GM21381 (cell line): ENCODE data around the gene PLCB1.
"Not testable (repeated sequence)": the region's sequence is repeated elsewhere in the genome, so short reads cannot be mapped to it uniquely, and the experiment has no call there.

ENCODE experiments used
- ATAC-seq: cut with Tn5 transposase; IDR thresholded peaks from one replicate; pipeline ENCODE4 v1.9.1; 2021; ENCODE audit warnings: mild to moderate bottlenecking, moderate library complexity; ENCODE audit not compliant: unreplicated experiment

The PLCB1 gene

DNA sequence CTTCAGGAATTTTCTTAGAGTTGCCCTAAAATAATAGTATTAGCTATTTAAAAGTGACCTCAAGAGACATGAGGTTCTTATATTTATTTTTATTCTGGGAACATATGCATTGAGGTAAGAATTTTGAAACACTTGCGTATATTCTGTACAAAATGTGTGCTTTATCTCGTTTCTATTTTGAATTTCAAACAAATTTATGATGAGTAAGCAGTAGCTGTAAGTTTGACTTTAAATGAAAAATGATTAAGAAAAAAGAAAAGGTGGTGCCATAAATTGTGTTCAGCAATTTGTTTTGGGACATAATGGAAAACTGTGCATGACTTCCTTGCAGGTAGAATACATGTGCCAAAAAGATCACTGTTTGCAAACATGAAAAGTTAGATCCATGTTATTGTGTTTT lies 503.8 kb downstream of the PLCB1 start:
- no peak for ATAC-seq

DNA sequence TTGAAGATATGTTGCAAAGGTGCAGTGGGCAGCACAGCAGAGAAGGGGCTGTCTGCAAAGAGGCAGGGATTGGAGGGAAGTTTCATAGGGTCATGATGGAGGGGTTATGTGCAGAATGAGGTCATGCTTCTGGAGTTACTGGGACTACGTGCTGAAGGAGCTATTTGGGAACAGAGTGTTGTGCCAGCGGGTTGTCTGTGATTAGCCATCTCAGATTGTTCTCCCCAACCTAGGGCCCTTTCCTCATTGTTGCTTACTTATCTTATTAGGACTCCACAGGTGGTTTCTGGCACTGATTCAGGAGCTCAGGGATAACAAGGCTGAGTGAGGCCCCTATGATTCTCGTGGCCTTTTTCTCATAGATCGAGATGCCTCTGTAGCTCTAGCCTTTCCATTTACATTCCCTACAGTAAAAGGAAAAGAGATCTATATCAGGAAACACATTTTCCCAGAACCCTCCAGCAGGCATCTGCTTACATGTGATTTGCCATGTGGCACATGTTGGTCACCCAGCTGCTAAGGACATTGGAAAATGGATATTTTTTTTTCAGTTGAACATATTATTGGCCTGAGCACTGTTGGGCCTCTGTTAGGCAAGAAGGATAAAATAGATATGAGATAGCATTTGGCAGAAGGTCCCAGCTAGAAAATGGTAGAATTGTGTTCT lies 507.2 kb downstream of the PLCB1 start:
- no peak for ATAC-seq

DNA sequence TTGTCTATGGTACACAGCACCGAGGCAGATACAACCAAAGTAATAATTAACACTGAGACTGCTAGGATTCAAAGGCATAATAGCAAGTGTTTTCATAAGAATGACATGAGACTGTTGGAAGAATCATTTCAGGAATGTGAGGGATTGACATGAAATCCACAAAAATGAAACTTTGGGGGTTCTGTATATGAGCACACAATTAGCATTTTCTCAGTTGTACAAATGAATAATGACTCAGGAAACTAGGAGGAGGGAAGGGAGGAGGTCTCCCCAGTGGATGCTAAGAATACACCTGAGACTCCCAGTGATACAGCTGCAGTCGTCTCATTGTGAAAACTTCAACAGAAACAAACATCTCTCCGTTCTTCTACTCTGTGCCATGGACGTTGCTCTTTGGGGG lies 508.4 kb downstream of the PLCB1 start:
- no peak for ATAC-seq

DNA sequence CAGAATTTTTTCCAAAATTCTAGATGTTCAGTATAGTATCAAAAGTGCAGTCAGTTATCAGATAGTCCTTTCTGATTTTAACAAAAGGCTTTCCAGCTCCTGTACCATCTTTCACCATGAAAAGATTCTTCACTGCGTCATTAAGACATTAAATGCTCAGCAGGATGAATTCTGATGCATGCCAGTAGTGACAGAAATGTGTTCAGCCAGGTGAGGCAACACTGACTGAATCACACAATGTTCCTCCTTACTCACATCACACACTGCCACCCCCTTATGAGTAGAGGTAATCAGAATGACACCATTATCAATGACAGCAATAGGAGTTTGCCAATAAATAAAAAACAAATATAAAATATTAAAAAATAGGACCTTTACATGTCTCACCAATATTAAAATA lies 510.2 kb downstream of the PLCB1 start:
- ATAC-seq = no peak

DNA sequence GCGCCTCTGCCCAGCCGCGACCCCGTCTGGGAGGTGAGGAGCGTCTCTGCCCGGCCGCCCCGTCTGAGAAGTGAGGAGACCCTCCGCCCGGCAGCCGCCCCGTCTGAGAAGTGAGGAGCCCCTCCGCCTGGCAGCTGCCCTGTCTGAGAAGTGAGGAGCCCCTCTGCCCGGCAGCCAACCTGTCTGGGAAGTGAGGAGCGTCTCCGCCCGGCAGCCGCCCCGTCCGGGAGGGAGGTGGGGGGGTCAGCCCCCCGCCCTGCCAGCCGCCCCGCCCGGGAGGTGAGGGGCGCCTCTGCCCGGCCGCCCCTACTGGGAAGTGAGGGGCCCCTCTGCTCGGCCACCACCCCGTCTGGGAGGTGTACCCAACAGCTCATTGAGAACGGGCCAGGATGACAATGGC lies 512.4 kb downstream of the PLCB1 start:
- ATAC-seq = not testable (repeated sequence)

DNA sequence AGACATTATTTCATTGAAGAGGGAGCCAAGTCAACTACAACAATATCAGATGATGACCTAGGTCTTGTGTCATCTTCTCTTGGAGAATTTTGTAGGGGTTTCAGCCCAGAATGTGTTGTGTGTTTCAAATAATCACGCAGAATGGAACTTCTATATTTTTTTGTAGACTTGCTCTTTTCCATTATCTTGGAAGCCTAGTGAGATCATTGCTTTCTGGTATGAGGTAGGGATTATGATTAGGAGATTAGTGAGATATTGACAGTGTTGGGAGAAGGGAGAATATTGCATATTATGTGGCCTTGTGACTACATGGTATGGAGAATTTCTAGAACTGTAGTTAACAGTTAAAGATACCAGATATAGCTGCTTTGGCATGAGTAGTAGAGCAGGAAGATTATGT lies 513.3 kb downstream of the PLCB1 start:
- ATAC-seq = no peak

DNA sequence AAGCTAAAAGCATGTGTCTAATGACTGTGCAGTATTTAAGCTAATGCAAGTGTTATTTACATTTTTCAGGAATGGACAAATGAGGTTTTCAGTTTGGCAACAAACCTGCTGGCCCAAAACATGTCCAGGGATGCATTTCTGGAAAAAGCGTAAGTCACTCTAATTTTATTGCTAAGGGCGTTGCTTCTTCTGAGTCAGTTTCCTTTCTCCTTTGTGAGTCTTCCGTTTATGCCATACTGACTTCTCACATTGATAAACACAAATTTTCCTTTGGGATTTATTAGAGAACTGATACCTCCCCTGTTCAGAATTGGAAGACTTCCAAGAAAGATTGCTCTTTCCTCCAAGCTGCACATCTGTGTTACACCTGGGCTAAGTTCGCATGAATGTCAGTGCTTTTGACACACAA lies 514.0 kb downstream of the PLCB1 start:
- no peak for ATAC-seq

DNA sequence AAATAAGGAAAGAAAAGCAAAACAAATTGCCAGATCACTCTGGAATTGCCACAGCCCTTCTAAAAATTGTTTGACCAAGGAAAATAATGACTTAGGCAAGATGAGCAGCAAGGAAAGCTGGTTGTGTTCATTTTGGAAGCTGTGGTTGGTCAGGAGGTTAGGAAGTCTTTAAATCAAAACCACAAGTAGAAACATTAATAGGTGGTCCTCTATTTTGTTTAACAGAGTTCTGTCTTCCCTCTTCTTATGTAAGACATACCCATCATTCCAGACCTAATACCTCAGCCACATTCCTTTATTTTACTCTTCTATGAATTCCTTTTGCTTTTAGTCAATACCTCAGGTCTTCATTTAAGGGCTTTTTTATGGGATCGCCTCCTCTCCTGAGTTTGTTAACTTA lies 514.6 kb downstream of the PLCB1 start:
- ATAC-seq = no peak

DNA sequence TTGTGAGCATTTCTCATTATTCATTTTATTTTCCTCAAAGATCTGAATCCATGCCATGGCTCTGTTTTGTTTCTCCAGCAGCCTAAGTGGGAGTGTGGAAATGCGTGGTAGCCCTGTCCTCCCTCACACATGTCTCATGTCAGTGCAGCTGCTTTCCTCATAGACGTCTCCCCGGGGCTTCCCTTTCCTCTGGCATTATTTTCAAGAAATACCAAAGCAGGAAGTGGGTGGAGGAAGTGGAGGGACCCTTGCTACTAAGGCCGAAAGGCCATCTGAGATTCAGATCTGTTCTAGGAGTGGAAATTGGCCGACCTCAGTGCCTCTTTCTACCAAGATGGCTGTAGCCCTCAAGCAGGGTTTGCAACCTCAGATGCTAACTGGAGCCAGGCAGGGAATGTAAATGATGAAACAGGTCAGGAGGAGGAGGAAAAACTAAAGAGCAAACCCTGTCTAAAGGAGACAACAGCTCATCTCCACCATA lies 515.9 kb downstream of the PLCB1 start:
- no peak for ATAC-seq

DNA sequence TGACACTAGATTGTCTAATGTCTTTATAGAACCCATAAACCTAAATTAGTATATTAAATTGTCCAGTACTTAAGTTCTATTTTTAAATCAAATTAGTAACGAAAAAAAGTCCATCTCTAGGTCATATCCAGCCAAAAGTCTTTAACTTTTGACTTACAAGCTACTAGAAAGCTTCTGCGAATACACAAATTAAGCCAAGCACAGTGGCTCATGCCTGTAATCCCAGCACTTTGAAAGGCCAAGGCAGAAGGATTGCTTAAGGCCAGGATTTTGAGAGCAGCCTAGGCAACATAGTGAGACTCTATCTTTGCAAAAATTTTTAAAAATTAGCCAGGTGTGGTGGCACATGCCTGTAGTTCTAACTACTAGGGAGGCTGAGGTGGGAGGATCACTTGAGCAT lies 516.4 kb downstream of the PLCB1 start:
- no peak for ATAC-seq

DNA sequence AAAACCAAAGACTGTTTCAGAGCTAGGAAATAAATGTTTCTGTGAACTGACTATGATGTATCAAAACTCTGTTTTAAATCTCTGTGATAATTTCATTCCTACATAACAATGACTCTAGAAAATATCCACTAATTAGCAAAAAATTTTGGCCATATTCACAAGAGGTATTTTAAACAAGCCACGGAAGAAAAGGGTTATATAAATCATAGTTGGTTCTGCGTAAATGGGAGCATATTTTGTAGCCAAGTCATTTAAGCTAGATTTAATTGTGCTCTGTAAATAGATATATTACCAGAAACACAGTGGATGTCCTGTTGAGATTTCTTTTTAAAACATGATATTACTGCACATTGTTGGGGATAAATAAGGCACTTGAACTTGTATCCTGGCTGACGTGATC lies 520.3 kb downstream of the PLCB1 start:
- no peak for ATAC-seq

DNA sequence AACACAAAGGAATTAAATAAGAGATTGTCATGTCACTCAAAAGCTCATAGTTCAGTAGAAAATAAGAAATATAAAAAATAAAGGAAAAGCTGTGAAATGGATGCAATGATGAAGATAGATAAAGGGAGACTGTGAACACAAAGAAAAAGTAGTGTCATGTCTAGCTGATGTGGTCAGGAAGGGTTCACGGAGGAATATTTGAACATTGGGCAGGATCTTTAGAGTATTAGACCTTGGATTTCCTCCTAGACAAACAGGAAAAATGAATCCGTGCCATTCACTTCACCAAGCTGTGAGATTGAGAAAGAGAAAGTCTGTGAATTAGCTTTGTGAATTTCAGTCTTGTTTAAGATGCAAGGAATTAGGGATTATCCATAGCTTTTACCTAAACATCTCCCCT lies 522.4 kb downstream of the PLCB1 start:
- ATAC-seq = no peak

DNA sequence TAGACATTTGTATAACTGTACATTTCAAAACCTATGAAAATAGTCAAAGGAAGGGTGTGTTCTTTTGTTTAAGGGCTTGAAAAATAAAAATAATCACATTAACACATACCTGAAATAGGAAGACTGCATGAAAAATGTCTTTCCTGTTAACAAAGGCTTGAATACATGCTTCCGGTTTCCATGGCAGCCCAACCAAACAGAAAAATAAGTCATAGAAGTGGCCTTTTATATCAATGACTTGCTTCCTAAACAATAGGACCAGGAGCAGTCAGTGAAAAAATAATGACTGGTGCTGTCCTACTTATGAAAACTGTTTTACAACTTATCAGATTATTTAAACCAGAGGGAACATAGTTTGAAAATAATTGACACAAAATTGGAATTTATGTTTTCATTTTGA lies 524.3 kb downstream of the PLCB1 start:
- ATAC-seq = no peak

DNA sequence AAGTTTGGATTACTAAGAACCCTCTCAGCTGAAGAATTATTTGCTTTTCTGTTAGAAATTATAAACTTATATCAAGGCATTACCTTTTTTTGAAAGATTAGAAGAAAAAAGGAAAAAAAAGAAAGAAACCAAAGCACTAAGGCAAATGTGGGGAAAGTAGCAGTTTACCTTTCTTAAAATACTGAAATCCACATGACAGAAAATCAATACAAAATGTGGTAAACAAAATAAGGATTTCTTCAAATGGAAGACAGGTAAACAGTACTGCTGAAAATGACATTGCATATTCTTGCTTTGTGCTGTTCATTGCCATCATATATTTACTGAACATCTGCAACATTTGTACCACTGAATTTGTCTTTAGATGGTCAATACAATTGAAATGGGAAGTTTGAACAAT lies 525.6 kb downstream of the PLCB1 start:
- ATAC-seq = no peak

DNA sequence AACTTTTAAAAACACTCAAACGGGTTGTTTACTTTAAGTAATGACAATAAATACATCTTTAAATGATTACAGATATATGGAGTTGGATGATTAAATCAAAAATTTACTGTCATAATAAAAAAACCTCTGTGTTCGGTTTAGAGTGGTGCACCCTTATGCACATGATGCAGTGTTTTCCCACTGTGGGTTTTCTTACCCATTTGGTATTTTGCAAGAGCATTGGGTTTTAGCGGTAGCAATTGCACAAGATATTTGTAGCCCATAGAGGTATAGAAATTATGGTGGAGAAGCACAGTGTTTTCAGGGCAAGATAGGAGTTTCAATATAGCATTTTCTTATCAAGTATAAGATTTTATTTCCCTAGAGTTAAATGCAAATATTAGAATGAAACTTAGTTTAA lies 526.0 kb downstream of the PLCB1 start:
- ATAC-seq = no peak

DNA sequence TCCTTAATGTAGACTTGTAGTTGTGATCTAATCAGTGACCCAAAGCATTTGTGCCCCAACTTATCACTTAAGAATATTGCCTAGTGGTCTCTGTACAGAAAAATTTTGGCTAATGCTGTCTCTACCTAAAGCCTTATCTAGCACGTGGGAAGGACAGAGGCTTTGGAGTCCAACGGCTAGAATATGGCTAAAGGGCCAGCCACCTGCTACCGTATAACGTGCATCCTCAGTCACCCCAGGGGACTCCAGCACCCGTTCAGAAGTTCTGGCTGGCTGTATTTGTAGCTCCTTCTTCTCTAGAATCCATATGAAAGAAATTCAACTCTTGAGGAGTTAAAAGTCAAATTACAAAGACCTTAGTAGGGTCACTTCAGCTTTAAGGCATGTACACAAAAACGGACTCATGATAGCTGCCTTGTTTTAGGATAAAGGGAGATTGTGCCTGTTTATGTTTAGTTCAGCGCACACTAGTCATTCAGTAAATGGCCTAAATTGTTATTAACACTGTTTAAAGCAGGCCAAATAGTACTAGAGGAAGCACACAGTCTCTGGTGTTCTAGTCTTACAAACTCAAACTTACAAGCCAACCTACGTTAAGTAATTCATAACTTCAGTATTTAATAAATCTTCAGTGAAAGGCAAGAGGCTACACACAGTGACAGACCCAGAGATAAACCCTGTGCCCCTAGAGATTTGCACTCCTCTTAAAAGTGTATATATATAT lies 529.3 kb downstream of the PLCB1 start:
- no peak for ATAC-seq

DNA sequence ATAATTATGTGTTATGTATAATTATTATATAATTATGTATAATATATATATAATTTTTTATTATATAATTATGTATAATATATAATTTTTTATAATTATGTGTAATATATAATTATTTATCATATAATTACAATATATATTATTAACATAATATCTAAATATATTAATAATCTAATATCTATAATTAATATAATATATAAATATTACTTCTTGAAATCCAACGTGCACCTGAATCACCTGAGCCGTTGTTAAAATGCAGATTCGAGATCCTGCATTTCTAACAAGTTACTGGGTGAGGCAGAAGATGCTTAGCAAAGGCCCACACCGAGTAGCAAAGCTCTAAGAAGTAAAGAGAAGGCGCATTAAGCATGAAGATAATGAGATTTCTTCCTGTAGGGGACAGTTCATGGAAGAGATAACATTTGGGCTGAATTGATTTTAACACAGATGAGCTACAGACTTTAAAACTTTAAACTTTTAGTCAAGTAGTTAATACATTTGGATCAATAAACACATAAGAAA lies 530.4 kb downstream of the PLCB1 start:
- no peak for ATAC-seq

DNA sequence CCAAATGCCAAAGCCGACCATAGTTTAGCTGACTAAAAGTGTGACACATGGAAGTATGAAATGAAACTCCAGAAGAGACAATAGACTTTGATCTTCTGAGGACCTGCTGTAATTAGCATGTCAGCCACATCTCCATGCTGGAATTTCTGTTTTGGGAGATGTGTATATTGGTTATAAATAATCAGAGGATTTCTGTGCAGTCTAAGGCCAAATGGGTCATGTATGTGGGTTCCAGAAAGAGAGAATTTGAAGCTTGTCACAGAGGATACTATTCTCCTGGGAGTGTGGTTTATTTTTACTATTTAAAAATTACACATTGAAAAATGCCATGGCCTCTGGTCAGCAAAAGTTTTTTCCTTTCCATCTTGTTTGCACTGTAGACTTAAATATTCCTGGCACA lies 531.4 kb downstream of the PLCB1 start:
- ATAC-seq = no peak

DNA sequence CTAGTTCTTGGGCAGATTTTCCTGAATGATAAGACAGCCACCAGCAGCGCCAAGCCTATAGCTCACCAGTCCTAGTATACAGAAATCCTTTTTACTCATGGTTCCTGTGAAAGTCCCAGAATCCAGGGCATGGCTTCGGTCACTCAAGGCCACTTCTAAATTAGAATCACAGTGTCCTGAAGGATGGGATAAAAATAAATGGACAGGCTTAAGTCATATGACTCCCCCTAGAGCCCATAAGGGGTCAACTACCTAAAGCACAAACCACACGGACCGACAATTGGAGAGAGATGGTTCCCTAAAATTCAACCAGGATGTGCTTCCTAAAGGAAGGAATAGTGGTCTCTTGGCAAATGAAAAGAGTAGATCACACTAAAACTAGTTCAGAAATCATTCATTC lies 532.7 kb downstream of the PLCB1 start:
- ATAC-seq = no peak

DNA sequence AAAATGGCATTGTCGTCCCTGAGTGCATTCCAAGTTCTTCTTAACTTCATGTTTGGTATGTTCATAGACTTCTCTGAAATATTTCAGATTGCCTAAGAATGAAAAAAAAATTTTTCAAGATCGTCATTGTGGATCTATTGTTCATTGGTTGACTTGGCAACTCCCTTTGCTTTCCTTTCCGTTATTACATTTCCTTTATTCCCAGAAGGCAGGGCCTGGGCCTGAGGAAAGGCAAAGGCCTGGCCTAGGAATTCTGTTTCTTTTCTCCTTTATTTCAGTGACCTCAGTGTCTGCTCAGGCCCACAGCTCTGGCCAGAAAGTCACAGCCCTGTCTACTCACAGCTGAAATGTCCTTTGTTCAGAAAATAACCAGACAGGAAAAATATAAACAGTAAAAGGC lies 535.2 kb downstream of the PLCB1 start:
- no peak for ATAC-seq

DNA sequence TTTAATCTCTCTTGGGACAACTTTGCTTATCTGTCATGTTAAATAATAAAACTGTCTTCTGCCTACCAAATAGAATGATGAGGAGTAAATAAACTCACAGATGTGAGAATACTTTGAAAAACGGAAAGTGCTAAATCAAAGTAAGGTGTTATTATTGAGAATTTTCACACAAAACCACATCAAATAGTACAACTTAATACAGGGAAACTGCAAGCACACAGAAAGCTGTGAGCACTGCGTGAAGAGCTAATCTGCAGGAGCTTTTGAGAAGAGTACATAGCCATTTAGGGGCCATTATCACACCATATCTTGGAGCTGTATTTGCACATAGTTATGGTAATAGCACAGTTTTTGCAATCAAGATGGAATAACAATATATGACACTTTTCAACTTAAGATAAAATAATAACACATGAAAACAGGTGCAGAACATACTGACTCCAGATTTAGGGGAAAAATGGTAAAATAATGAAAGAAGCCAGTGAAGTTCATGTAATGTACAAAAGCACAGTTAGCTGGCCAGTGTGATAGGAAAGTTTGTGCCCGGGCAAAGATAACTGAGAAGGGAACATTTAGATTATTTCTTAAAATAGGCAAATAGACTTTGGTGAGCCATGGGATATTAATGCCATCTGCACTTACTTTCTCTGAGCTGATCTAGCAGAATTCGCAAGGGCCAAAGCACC lies 538.3 kb downstream of the PLCB1 start:
- no peak for ATAC-seq

DNA sequence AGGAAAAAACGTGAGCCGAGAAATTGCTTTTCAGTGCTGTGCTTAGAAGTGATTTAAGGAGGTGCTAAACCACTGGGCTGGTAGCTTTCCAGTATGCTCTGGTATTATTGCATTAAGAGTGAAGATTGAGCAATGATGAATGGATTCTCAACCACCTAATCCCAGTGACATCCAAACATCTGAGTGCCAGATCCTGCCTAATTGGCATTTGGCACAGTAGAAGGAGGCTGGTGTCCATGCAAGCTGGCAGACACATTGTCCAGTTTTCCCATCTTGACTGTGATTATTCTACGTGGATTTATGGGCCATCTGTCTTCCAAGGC lies 538.8 kb downstream of the PLCB1 start:
- no peak for ATAC-seq
